Gastrocnemius medialis (tissue), 4 donors: ENCODE data around the gene CLDN6. TPM values are rescaled to one million over a fixed set of nuclear protein-coding genes. Genes with fewer than 3 reads are reported as not detected.
A peak's percentile ranks its signal among the peaks of the same experiment; 100 is the strongest.

ENCODE experiments used
- ATAC-seq, 2 donors: fragments of 150-250 bp; one replicate each; pipeline ENCODE4 v1.9.1; 2016
- DNase-seq, 2 donors: peaks; one replicate each; pipeline ENCODE4 v3.0.0-alpha.2; 2019
- H3K27ac ChIP-seq, 4 donors: fragments of 200-600 bp; sonication (generic); 1 replicate in 1 of 4; 2 replicates in 3 of 4; pipeline ENCODE4 v1.5.1; 2016 to 2018; ENCODE audit warnings: mild to moderate bottlenecking in 2 of 4, moderate library complexity in 1 of 4
- H3K27me3 ChIP-seq, 3 donors: fragments of 200-600 bp; sonication (generic) in 2 of 3; 1 replicate in 1 of 3; 2 replicates in 2 of 3; pipeline versions ENCODE4 v1.5.1 to v1.6.0; 2016 to 2019; ENCODE audit warnings: mild to moderate bottlenecking in 1 of 3, moderate library complexity in 1 of 3
- H3K36me3 ChIP-seq, 2 donors: fragments of 200-600 bp; sonication (generic) in 1 of 2; one replicate each; pipeline ENCODE4 v1.5.1; 2017 to 2018
- H3K4me1 ChIP-seq, 2 donors: fragments of 200-600 bp; sonication (generic) in 1 of 2; one replicate each; pipeline ENCODE4 v1.5.1; 2016 to 2017; ENCODE audit warnings: mild to moderate bottlenecking in 2 of 2
- H3K4me3 ChIP-seq, 4 donors: fragments of 200-600 bp; sonication (generic) in 3 of 4; 1 replicate in 1 of 4; 2 replicates in 3 of 4; pipeline ENCODE4 v1.5.1; 2016 to 2019; ENCODE audit warnings: mild to moderate bottlenecking in 2 of 4
- H3K9me3 ChIP-seq, 3 donors: fragments of 200-600 bp; sonication (generic) in 2 of 3; 1 replicate in 1 of 3; 2 replicates in 2 of 3; pipeline ENCODE4 v1.5.1; 2016 to 2019
- POLR2A ChIP-seq, 2 donors: fragments of 450-650 bp; IDR thresholded peaks; one replicate each; pipeline ENCODE4 v1.6.1; 2017; ENCODE audit warnings: antibody characterized with exemption in 2 of 2, mild to moderate bottlenecking in 2 of 2, moderate library complexity in 2 of 2
- in situ Hi-C, 4 donors: fragments of 200-750 bp; cut with MboI; loops; one replicate each; pipeline versions ENCODE4 v1.15.0 to v1.8.0; 2017; ENCODE audit warnings: low sequenced_read_pairs in 4 of 4
- intact Hi-C: fragments of 100-400 bp; cut with DNase I; formaldehyde crosslinking; loops from one replicate; pipeline ENCODE4 v1.15.1; 2023; ENCODE audit warnings: low total_unique reads
- total RNA-seq, 4 donors: library from RNA; depleted of rRNA; stranded (reverse); fragments of >200 nt; gene quantifications; one replicate each; pipeline versions ENCODE4 v1.1.0 to v1.2.3, GENCODE V29; 2016
- TF ChIP-seq, protein P1 (sequence below), 5 experiments: fragments of 450-650 bp in 3 of 5; fragments of 200-600 bp in 2 of 5; sonication (generic) in 2 of 5; IDR thresholded peaks in 4 of 5; conservative IDR thresholded peaks in 1 of 5; 1 replicate in 4 of 5; 2 replicates in 1 of 5; pipeline ENCODE4 v1.5.1; 2016 to 2019; ENCODE audit warnings: antibody characterized with exemption in 5 of 5, mild to moderate bottlenecking in 3 of 5, moderate library complexity in 3 of 5

The CLDN6 gene
- total RNA-seq, 4 donors from 2014 or later = 0.55 TPM; not detected in 3

DNA sequence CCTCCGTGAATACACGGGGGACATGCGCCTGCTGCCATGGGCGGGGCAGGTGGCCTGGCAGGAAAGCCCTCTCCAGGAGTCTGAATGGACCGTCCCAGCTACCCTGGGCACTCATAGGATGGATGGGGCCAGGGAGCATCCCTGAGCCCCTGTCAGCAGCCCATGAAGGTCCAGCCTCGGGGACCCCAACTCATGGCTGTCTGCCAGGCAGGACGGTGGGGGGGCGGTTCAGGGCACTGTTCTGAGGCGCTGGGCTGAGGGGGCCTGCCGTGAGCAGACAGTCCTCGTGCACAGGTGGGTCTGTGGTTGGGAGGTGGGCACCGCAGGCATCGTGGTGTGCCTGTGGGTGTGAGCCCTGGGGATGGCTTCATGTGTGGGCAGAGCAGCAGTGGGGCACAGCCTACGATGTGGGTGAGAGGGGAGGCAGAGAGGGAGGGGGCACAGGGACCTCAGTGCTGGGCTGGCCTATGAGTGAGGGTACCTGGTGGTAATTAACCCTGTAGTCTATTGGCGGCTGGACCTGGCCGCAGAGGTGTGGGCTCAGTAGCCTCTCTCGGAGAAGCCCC, 31.3 kb downstream of the CLDN6 start:
- intact Hi-C loops = loop anchor here (1.0 kb wide), 1 partner anchor 45 kb away; no protein-coding TSS in a partner anchor
- DNase-seq = no peak

DNA sequence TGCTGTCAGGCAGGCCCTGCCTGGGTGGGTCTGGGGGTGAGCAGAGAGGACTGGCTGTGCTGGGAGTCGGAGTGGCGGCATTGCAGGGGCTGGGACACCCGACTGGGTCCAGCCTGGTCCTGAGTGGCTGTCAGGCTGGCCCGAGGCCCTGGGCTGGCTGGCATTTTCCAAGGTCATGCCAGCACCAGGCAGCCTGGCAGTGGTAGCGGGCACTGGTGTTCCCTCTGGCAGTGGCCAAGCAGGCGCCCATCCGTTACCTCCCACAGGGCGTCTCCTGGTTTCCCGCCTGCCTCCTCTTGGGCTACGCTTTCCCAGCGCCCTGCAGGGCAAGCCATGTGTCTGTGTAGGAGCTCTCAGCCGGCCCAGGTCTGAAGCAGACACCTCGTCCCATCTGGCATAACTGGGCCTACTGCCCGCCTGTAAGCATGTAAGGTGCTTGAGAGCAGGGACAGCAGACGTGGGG, 32.1 kb downstream of the CLDN6 start:
- DNase-seq = peak in 1 of 2 donors; percentile 75
- peak; percentile 11 to 60 for ATAC-seq
- Histone ChIP-seq H3K4me3 (no peak overlapping the region), H3K27ac (peak overlapping the region; percentile 40 to 79 (median 66)), H3K4me1 (peaks cover 23% of the 10 kb centered on the region in 2 donors), H3K36me3 (no peaks in the 10 kb centered on the region), H3K9me3 (no peaks in the 10 kb centered on the region), H3K27me3 (no peaks in the 10 kb centered on the region)
- intact Hi-C loops = loop anchor here (1.0 kb wide), 2 partner anchors 25 to 45 kb away; no protein-coding TSS in a partner anchor
- TF ChIP-seq, protein P1, sequence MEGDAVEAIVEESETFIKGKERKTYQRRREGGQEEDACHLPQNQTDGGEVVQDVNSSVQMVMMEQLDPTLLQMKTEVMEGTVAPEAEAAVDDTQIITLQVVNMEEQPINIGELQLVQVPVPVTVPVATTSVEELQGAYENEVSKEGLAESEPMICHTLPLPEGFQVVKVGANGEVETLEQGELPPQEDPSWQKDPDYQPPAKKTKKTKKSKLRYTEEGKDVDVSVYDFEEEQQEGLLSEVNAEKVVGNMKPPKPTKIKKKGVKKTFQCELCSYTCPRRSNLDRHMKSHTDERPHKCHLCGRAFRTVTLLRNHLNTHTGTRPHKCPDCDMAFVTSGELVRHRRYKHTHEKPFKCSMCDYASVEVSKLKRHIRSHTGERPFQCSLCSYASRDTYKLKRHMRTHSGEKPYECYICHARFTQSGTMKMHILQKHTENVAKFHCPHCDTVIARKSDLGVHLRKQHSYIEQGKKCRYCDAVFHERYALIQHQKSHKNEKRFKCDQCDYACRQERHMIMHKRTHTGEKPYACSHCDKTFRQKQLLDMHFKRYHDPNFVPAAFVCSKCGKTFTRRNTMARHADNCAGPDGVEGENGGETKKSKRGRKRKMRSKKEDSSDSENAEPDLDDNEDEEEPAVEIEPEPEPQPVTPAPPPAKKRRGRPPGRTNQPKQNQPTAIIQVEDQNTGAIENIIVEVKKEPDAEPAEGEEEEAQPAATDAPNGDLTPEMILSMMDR (IDR thresholded peaks at IDR 0.05 in 4 of 5, conservative IDR thresholded peaks at IDR 0.05 in 1 of 5) = no peak
- in situ Hi-C loops = no loop called here

More for the DNA sequence above, 31.3 kb downstream of the CLDN6 start:
- Histone ChIP-seq H3K36me3 (no peaks in the 10 kb centered on the region), H3K9me3 (no peaks in the 10 kb centered on the region), H3K27ac (no peak overlapping the region), H3K4me1 (peaks cover 20 to 23% of the 10 kb centered on the region in 2 donors), H3K4me3 (no peak overlapping the region), H3K27me3 (no peaks in the 10 kb centered on the region)
- TF ChIP-seq POLR2A (IDR thresholded peaks at IDR 0.05) = no peak
- TF ChIP-seq, protein P1 (IDR thresholded peaks at IDR 0.05 in 4 of 5, conservative IDR thresholded peaks at IDR 0.05 in 1 of 5) = no peak
- in situ Hi-C loops = no loop called here
- no peak for ATAC-seq

DNA sequence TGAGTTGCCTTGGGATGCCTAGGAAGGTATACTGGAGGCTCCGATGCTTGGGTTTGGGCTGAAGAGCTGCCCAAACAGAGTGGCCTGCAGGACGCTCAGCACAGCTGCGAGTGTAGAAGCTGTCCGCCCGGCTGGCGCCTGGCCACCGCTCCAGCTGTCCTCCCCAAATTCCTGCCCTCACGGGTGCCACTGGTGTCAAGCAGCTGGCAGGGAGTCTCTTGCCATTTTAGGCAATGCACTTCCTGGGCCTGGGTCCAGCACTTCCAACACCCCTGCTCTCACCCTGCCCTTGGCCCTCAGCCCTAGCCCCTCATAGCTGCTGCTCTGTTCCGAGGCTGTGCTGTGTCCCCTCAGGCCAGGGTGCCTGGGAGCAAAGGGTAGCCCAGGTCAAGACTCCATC, 32.5 kb downstream of the CLDN6 start:
- TF ChIP-seq, protein P1 (IDR thresholded peaks at IDR 0.05 in 4 of 5, conservative IDR thresholded peaks at IDR 0.05 in 1 of 5) = no peak
- TF ChIP-seq POLR2A (IDR thresholded peaks at IDR 0.05) = no peak
- peak in 1 of 2 donors; percentile 71 for DNase-seq
- Histone ChIP-seq H3K27ac (peak overlapping the region; percentile 40 to 79 (median 66)), H3K9me3 (no peaks in the 10 kb centered on the region), H3K36me3 (no peaks in the 10 kb centered on the region), H3K27me3 (no peaks in the 10 kb centered on the region), H3K4me3 (no peak overlapping the region), H3K4me1 (peaks cover 23 to 25% of the 10 kb centered on the region in 2 donors)
- in situ Hi-C loops = no loop called here
- intact Hi-C loops = loop anchor here (1.0 kb wide), 1 partner anchor 24 kb away; no protein-coding TSS in a partner anchor
- peak; percentile 9 to 45 for ATAC-seq

DNA sequence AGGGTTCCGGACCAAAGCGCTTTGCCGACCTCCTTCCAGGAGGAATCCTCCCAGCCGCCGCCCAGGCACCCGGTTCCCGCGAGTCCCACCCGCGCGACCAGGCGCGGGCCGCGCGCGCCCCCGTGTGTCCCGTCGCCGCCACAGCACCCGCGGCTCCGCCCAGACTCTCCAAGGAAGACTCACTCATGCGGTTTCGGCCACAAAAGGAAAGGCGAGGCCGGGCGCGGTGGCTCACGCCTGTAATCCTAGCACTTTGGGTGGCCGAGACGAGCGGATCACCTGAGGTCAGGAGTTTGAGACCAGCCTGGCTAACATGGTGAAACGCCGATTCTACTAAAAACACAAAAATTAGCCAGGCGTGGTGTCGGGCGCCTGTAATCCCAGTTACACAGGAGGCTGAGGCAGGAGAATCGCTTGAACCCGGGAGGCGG, 34.3 kb downstream of the CLDN6 start:
- Histone ChIP-seq H3K27ac (no peak overlapping the region), H3K9me3 (no peaks in the 10 kb centered on the region), H3K27me3 (peaks cover 0 to 6% (median 3%) of the 10 kb centered on the region in 3 donors), H3K4me1 (peaks cover 25 to 28% of the 10 kb centered on the region in 2 donors), H3K4me3 (peak overlapping the region in 3 of 4 donors; percentile 18 to 41 (median 34)), H3K36me3 (no peaks in the 10 kb centered on the region)
- ATAC-seq (peak; percentile 67 to 70), DNase-seq (peak; percentile 53 to 77)
- TF ChIP-seq, protein P1 (IDR thresholded peaks at IDR 0.05 in 4 of 5, conservative IDR thresholded peaks at IDR 0.05 in 1 of 5) = peak; percentile 79 to 99 (median 83)
- TF ChIP-seq POLR2A (IDR thresholded peaks at IDR 0.05) = no peak
- intact Hi-C loops = no loop called here
- in situ Hi-C loops = no loop called here
